Measurements from ENCODE around the gene CKB. TPM values are rescaled to one million over a fixed set of nuclear protein-coding genes. Genes with fewer than 3 reads are reported as not detected.

CKB gene
- total and polyA plus RNA-seq, 4 donors = 199 to 1,311 (median 755) TPM

Small RNA genes within 50 kb of the gene (small RNA-seq; reads per million reads assigned to genes)
- gene RNU4-68P (ENCODE audit: low replicate concordance) = 0.14 reads per million
- not detected for gene RNU7-160P (ENCODE audit: low replicate concordance)

Other genes starting within 250 kb of the CKB start
- 100 to 1,000 TPM; 120 to 150 TPM for gene EIF5, start 188.6 kb downstream of the CKB start, total RNA-seq
- gene EIF5, start 188.6 kb downstream of the CKB start, polyA plus RNA-seq (ENCODE audit: insufficient read length in 2 of 2) = 100 to 1,000 TPM; 191 to 239 TPM
- 100 to 1,000 TPM; 102 to 112 TPM for gene MARK3, start 137.4 kb downstream of the CKB start, total RNA-seq
- gene MARK3, start 137.4 kb downstream of the CKB start, polyA plus RNA-seq (ENCODE audit: insufficient read length in 2 of 2) = 100 to 1,000 TPM; 136 to 155 TPM
- 1 to 10 TPM; 5.3 to 7.9 TPM for gene TRMT61A, start 6.4 kb upstream of the CKB start, total RNA-seq
- 10 to 100 TPM; 10.7 to 11.7 TPM for gene TRMT61A, start 6.4 kb upstream of the CKB start, polyA plus RNA-seq (ENCODE audit: insufficient read length in 2 of 2)
- gene BAG5, start 39.8 kb upstream of the CKB start, total RNA-seq = 10 to 100 TPM; 22.6 to 32.4 TPM
- gene BAG5, start 39.8 kb upstream of the CKB start, polyA plus RNA-seq (ENCODE audit: insufficient read length in 2 of 2) = 10 to 100 TPM; 20.5 to 23.6 TPM
- gene COA8, start 40.1 kb upstream of the CKB start, total RNA-seq = 10 to 100 TPM; 33.5 to 43.3 TPM
- 10 to 100 TPM; 49.4 to 57.6 TPM for gene COA8, start 40.1 kb upstream of the CKB start, polyA plus RNA-seq (ENCODE audit: insufficient read length in 2 of 2)
- gene KLC1, start 106.4 kb upstream of the CKB start, total RNA-seq = 100 to 1,000 TPM; 207 to 300 TPM
- gene KLC1, start 106.4 kb upstream of the CKB start, polyA plus RNA-seq (ENCODE audit: insufficient read length in 2 of 2) = 100 to 1,000 TPM; 503 to 505 TPM
- 10 to 100 TPM; 10.9 to 14.2 TPM for gene XRCC3, start 192.6 kb upstream of the CKB start, total RNA-seq
- 10 to 100 TPM; 13.1 to 20.6 TPM for gene XRCC3, start 192.6 kb upstream of the CKB start, polyA plus RNA-seq (ENCODE audit: insufficient read length in 2 of 2)
- gene ZFYVE21, start 193.0 kb upstream of the CKB start, total RNA-seq = 10 to 100 TPM; 52.2 to 58.8 TPM
- gene ZFYVE21, start 193.0 kb upstream of the CKB start, polyA plus RNA-seq (ENCODE audit: insufficient read length in 2 of 2) = 10 to 100 TPM; 71.6 to 86.2 TPM

Measured in spinal cord (tissue), 4 donors.